ENCODE measurements around the gene DHRS1. TPM values are rescaled to one million over a fixed set of nuclear protein-coding genes. Genes with fewer than 3 reads are reported as not detected.

The DHRS1 gene
- total RNA-seq, 1 experiment from 2014 or later = 34.7 TPM

DNA sequence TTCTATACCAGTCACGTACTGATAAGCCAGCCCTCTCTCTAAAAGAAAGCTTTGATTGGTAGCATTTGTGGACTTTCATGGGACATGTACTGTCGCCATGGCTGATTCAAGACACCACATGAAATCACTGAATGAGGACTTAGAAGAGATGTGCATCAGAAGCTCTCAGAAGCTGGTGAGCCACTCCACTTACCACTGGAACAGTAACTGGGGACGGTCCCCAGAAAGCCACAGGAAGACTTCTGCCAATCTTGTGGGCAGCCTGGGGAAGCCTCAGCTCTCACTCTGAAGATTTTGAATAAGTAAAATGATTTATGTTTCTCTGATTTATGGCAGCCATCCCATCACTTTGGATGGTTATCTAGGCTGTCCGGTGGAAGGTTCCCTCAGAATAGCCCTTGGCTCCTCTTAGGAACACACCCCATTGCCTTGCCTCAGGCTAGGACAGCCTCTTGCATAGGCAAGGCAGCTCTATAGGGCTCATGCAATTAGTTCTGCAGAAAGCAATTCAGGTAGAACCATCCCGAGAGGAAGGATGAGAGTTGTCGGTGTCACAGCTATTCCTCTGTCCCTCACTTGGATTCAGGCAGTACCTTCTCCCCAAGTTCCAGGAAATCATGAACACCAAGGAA, 9.8 kb downstream of the DHRS1 start:
- H3K9ac ChIP-seq (ENCODE audit: low read length) = no peak overlapping the region
- peaks cover 8 to 15% of the 10 kb centered on the region in 2 experiments; a peak in 3 of 4 replicates for H3K36me3 ChIP-seq (ENCODE audit: control insufficient read depth in 1 of 2, insufficient read depth in 2 of 2, low read length in 2 of 2)
- H3K79me2 ChIP-seq (ENCODE audit: insufficient read depth, low read length) = no peaks in the 10 kb centered on the region
- no peaks in the 10 kb centered on the region for H3K4me1 ChIP-seq (ENCODE audit: control insufficient read depth in 1 of 2, insufficient read depth in 2 of 2, low read length in 2 of 2)
- ChIA-PET POLR2A (no interaction called here), RAD21 (ENCODE audit: low non-redundant PET in 1 of 2, low total read pairs in 2 of 2, uncharacterized antibody in 2 of 2, unreplicated experiment in 2 of 2) (no interaction called here), CTCF (interaction anchor here (1.0 to 1.2 kb wide), 2 partner anchors 10 to 18 kb away, joined by 3 to 4 read pairs; partner anchors contain the start of genes CIDEB, DHRS1 and NOP9)
- TF ChIP-seq JUND (IDR thresholded peaks at IDR 0.05) (no peak), ZFX (IDR thresholded peaks at IDR 0.05) (no peak), CEBPB (IDR thresholded peaks at IDR 0.05; ENCODE audit: low read depth) (no peak), YY1 (IDR thresholded peaks at IDR 0.05; ENCODE audit: extremely low read depth, insufficient replicate concordance, low read depth, low read length) (no peak), SRF (IDR thresholded peaks at IDR 0.05; ENCODE audit: low read depth) (no peak), TCF7L2 (IDR thresholded peaks at IDR 0.05; ENCODE audit: borderline replicate concordance, extremely low read depth, insufficient read depth, insufficient read length) (no peak), ZNF274 (IDR thresholded peaks at IDR 0.05; ENCODE audit: low read depth, low read length) (no peak), POLR2AphosphoS5 (IDR thresholded peaks at IDR 0.05; ENCODE audit: low read depth, low read length) (no peak)
- TF ChIP-seq, protein P1, sequence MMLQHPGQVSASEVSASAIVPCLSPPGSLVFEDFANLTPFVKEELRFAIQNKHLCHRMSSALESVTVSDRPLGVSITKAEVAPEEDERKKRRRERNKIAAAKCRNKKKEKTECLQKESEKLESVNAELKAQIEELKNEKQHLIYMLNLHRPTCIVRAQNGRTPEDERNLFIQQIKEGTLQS (IDR thresholded peaks at IDR 0.05) = no peak
- TF ChIP-seq, protein P2, sequence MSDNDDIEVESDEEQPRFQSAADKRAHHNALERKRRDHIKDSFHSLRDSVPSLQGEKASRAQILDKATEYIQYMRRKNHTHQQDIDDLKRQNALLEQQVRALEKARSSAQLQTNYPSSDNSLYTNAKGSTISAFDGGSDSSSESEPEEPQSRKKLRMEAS (IDR thresholded peaks at IDR 0.05) = no peak
- H2AFZ ChIP-seq (ENCODE audit: low read depth, low read length, poor library complexity, severe bottlenecking) = no peak overlapping the region
- H3K9me3 ChIP-seq (ENCODE audit: control insufficient read depth in 1 of 2, insufficient read depth in 1 of 2, low read depth in 1 of 2, low read length in 2 of 2) = no peaks in the 10 kb centered on the region
- ATAC-seq = no peak
- H3K9me2 ChIP-seq (ENCODE audit: insufficient read depth) = no peaks in the 10 kb centered on the region
- intact Hi-C loops (cut with micrococcal nuclease) = loop anchor here (10.0 kb wide), 1 partner anchor 305 kb away; the partner anchor contains the start of gene DHRS4L2
- no peak overlapping the region for H3K4me2 ChIP-seq (ENCODE audit: low read length)
- no peak for DNase-seq (ENCODE audit: low read depth, low spot score)
- H3K27ac ChIP-seq (ENCODE audit: low read depth, low read length) = no peak overlapping the region
- no peaks in the 10 kb centered on the region for H3K27me3 ChIP-seq (ENCODE audit: insufficient read depth, low read length)
- no peak overlapping the region for H3K4me3 ChIP-seq (replicated peaks in 1 of 2; ENCODE audit: low read depth in 1 of 2, low read length in 2 of 2)
- BruUV-seq (replicated peaks) = no TSS peak
- H4K20me1 ChIP-seq (ENCODE audit: insufficient read depth) = no peaks in the 10 kb centered on the region

DNA sequence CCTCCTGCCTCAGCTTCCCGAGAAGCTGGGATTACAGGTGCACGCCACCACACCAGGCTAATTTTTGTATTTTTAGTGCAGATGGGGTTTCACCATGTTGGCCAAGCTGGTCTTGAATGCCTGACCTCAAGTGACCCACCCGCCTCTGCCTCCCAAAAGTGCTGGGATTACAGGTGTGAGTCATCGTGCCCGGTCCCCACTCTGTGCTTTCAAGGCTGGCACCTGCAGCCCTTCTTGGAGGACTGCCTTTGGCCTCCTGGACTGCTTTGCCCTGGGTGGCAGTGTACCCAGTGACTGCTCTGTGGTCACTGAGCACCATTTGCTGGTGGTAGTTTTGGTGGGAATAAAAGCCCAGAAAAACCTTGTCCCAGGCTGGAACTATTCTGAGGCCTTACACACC, 12.6 kb downstream of the DHRS1 start:
- no TSS peak for BruUV-seq (replicated peaks)
- ChIA-PET POLR2A (no interaction called here), CTCF (no interaction called here), RAD21 (ENCODE audit: low non-redundant PET in 1 of 2, low total read pairs in 2 of 2, uncharacterized antibody in 2 of 2, unreplicated experiment in 2 of 2) (no interaction called here)
- Histone ChIP-seq H4K20me1 (ENCODE audit: insufficient read depth) (no peaks in the 10 kb centered on the region), H3K79me2 (ENCODE audit: insufficient read depth, low read length) (no peaks in the 10 kb centered on the region), H3K4me3 (replicated peaks in 1 of 2; ENCODE audit: low read depth in 1 of 2, low read length in 2 of 2) (no peak overlapping the region), H3K4me1 (ENCODE audit: control insufficient read depth in 1 of 2, insufficient read depth in 2 of 2, low read length in 2 of 2) (no peaks in the 10 kb centered on the region), H3K9me3 (ENCODE audit: control insufficient read depth in 1 of 2, insufficient read depth in 1 of 2, low read depth in 1 of 2, low read length in 2 of 2) (no peaks in the 10 kb centered on the region), H3K27ac (ENCODE audit: low read depth, low read length) (no peak overlapping the region), H3K9me2 (ENCODE audit: insufficient read depth) (no peaks in the 10 kb centered on the region), H3K4me2 (ENCODE audit: low read length) (no peak overlapping the region), H3K27me3 (ENCODE audit: insufficient read depth, low read length) (no peaks in the 10 kb centered on the region), H3K36me3 (ENCODE audit: control insufficient read depth in 1 of 2, insufficient read depth in 2 of 2, low read length in 2 of 2) (peaks cover 6% of the 10 kb centered on the region in 2 experiments; a peak in 3 of 4 replicates), H3K9ac (ENCODE audit: low read length) (no peak overlapping the region), H2AFZ (ENCODE audit: low read depth, low read length, poor library complexity, severe bottlenecking) (no peak overlapping the region)
- TF ChIP-seq SIN3A (IDR thresholded peaks at IDR 0.05; ENCODE audit: low read depth) = no peak
- no peak for TF ChIP-seq POLR2AphosphoS5 (IDR thresholded peaks at IDR 0.05; ENCODE audit: low read depth, low read length)
- no peak for TF ChIP-seq ELF1 (IDR thresholded peaks at IDR 0.05; ENCODE audit: borderline replicate concordance, low read depth)
- no peak for TF ChIP-seq EZH2 (IDR thresholded peaks at IDR 0.05)
- TF ChIP-seq, protein P3, sequence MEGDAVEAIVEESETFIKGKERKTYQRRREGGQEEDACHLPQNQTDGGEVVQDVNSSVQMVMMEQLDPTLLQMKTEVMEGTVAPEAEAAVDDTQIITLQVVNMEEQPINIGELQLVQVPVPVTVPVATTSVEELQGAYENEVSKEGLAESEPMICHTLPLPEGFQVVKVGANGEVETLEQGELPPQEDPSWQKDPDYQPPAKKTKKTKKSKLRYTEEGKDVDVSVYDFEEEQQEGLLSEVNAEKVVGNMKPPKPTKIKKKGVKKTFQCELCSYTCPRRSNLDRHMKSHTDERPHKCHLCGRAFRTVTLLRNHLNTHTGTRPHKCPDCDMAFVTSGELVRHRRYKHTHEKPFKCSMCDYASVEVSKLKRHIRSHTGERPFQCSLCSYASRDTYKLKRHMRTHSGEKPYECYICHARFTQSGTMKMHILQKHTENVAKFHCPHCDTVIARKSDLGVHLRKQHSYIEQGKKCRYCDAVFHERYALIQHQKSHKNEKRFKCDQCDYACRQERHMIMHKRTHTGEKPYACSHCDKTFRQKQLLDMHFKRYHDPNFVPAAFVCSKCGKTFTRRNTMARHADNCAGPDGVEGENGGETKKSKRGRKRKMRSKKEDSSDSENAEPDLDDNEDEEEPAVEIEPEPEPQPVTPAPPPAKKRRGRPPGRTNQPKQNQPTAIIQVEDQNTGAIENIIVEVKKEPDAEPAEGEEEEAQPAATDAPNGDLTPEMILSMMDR (IDR thresholded peaks at IDR 0.05 in 2 of 3, conservative IDR thresholded peaks at IDR 0.05 in 1 of 3; ENCODE audit: borderline replicate concordance in 1 of 3, insufficient read depth in 1 of 3, low read depth in 2 of 3, low read length in 2 of 3) = no peak
- no peak for TF ChIP-seq EZH2phosphoT487 (IDR thresholded peaks at IDR 0.05; ENCODE audit: borderline replicate concordance)
- no peak for TF ChIP-seq CBX3 (IDR thresholded peaks at IDR 0.05; ENCODE audit: low read depth)
- no peak for TF ChIP-seq RAD21 (IDR thresholded peaks at IDR 0.05; ENCODE audit: low read depth)
- no peak for TF ChIP-seq SP1 (IDR thresholded peaks at IDR 0.05; ENCODE audit: low read depth)
- no peak for TF ChIP-seq SRF (IDR thresholded peaks at IDR 0.05; ENCODE audit: low read depth)
- intact Hi-C loops (cut with micrococcal nuclease) = no loop called here
- ATAC-seq (no peak), DNase-seq (ENCODE audit: low read depth, low spot score) (no peak)

Data from HCT116 (cell line).